Thyroid gland (tissue), 4 donors: ENCODE data around the gene PRCP.

Experiments used
- POLR2A ChIP-seq, 2 donors: fragments of 450-650 bp; IDR thresholded peaks; one replicate each; pipeline ENCODE4 v1.6.1; 2017; ENCODE audit warnings: antibody characterized with exemption in 2 of 2, mild to moderate bottlenecking in 2 of 2, moderate library complexity in 1 of 2
- TF ChIP-seq, protein P1 (sequence below), 6 experiments: fragments of 200-600 bp in 3 of 6; fragments of 450-650 bp in 3 of 6; sonication (generic) in 3 of 6; IDR thresholded peaks; one replicate each; pipeline ENCODE4 v1.5.1; 2016 to 2019; ENCODE audit warnings: antibody characterized with exemption in 6 of 6, mild to moderate bottlenecking in 2 of 6, inconsistent platforms in 1 of 6, moderate library complexity in 1 of 6

DNA sequence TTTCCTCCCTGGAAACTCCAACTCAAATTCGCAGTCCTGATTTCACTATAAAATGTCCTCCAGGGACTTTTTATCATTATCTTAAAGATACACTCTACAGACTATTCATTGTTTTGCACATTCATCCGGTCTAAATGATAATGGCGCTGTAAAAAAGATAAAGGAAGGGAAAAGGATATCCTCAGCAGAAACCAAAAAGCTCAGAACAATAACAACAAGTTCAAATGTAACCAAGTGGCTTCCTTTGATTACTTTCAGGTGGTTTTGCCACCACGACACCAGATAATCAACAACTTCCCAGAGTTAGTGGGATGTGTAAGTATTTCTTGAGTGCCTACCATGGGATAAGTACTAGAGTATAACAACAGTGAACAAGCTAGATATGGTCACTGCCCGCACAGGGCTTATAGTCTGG lies 26.3 kb downstream of the PRCP start:
- TF ChIP-seq, protein P1, sequence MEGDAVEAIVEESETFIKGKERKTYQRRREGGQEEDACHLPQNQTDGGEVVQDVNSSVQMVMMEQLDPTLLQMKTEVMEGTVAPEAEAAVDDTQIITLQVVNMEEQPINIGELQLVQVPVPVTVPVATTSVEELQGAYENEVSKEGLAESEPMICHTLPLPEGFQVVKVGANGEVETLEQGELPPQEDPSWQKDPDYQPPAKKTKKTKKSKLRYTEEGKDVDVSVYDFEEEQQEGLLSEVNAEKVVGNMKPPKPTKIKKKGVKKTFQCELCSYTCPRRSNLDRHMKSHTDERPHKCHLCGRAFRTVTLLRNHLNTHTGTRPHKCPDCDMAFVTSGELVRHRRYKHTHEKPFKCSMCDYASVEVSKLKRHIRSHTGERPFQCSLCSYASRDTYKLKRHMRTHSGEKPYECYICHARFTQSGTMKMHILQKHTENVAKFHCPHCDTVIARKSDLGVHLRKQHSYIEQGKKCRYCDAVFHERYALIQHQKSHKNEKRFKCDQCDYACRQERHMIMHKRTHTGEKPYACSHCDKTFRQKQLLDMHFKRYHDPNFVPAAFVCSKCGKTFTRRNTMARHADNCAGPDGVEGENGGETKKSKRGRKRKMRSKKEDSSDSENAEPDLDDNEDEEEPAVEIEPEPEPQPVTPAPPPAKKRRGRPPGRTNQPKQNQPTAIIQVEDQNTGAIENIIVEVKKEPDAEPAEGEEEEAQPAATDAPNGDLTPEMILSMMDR (IDR thresholded peaks at IDR 0.05), result no peak
- no peak for TF ChIP-seq POLR2A (IDR thresholded peaks at IDR 0.05)
